DOHH2 (cell line): ENCODE data around the gene SPON1.

Source experiments
- CTCF ChIP-seq: fragments of 200-600 bp; sonication (generic); IDR thresholded peaks from one replicate; pipeline ENCODE4 v1.5.1; 2014; ENCODE audit warnings: antibody characterized with exemption, mild to moderate bottlenecking, low read depth, low read length; ENCODE audit not compliant: poor library complexity, severe bottlenecking
- EZH2phosphoT487 ChIP-seq: fragments of 200-600 bp; sonication (generic); IDR thresholded peaks from 2 replicates; pipeline ENCODE4 v1.6.1; 2017; ENCODE audit warnings: borderline replicate concordance, mild to moderate bottlenecking, antibody characterized with exemption, low read length, moderate library complexity, mixed read lengths

GRCh38 chr11:14190992-14191778 lies 228.7 kb downstream of the SPON1 start:
- TF ChIP-seq CTCF (no peak), EZH2phosphoT487 (no peak)
